Thyroid gland (tissue), 4 donors: ENCODE data around the gene TRAF3IP3. TPM values are rescaled to one million over a fixed set of nuclear protein-coding genes. Genes with fewer than 3 reads are reported as not detected.

ENCODE experiments used
- DNase-seq, 2 donors: peaks; one replicate each; pipeline ENCODE4 v3.0.0-alpha.2; 2019
- H3K27ac ChIP-seq, 3 donors: fragments of 200-600 bp; sonication (generic); 1 replicate in 2 of 3; 2 replicates in 1 of 3; pipeline ENCODE4 v1.5.1; 2016 to 2019; ENCODE audit warnings: mild to moderate bottlenecking in 1 of 3, moderate library complexity in 1 of 3
- H3K27me3 ChIP-seq: fragments of 200-600 bp; sonication (generic); one replicate; pipeline ENCODE4 v1.5.1; 2019
- H3K36me3 ChIP-seq, 2 donors: fragments of 200-600 bp; sonication (generic); one replicate each; pipeline ENCODE4 v1.5.1; 2016 to 2019
- H3K4me1 ChIP-seq, 2 donors: fragments of 200-600 bp; sonication (generic); one replicate each; pipeline ENCODE4 v1.5.1; 2017 to 2019
- H3K4me3 ChIP-seq, 3 donors: fragments of 200-600 bp; sonication (generic); replicated peaks in 1 of 3; 1 replicate in 2 of 3; 2 replicates in 1 of 3; pipeline ENCODE4 v1.5.1; 2016; ENCODE audit warnings: mild to moderate bottlenecking in 1 of 3
- H3K9me3 ChIP-seq: fragments of 200-600 bp; sonication (generic); one replicate; pipeline ENCODE4 v1.5.1; 2017
- POLR2A ChIP-seq, 2 donors: fragments of 450-650 bp; IDR thresholded peaks; one replicate each; pipeline ENCODE4 v1.6.1; 2017; ENCODE audit warnings: antibody characterized with exemption in 2 of 2, mild to moderate bottlenecking in 2 of 2, moderate library complexity in 1 of 2
- WGBS, 2 donors: methylation state at CpG; one replicate each; pipeline ENCODE4 v1.1.5; 2017; 5-methylcytosine and 5-hydroxymethylcytosine counted together
- intact Hi-C: fragments of 100-400 bp; cut with DNase I; formaldehyde crosslinking; loops from one replicate; pipeline ENCODE4 v1.15.1; 2023
- total RNA-seq, 4 donors: library from RNA; depleted of rRNA; stranded (reverse); fragments of >200 nt; gene quantifications; one replicate each; pipeline ENCODE4 v1.2.3, GENCODE V29; 2016
- TF ChIP-seq, protein P1 (sequence below), 6 experiments: fragments of 200-600 bp in 3 of 6; fragments of 450-650 bp in 3 of 6; sonication (generic) in 3 of 6; IDR thresholded peaks; one replicate each; pipeline ENCODE4 v1.5.1; 2016 to 2019; ENCODE audit warnings: antibody characterized with exemption in 6 of 6, mild to moderate bottlenecking in 2 of 6, inconsistent platforms in 1 of 6, moderate library complexity in 1 of 6

The TRAF3IP3 gene
- total RNA-seq, 4 donors from 2014 or later, result 0.93 to 2.8 (median 2.3) TPM

DNA sequence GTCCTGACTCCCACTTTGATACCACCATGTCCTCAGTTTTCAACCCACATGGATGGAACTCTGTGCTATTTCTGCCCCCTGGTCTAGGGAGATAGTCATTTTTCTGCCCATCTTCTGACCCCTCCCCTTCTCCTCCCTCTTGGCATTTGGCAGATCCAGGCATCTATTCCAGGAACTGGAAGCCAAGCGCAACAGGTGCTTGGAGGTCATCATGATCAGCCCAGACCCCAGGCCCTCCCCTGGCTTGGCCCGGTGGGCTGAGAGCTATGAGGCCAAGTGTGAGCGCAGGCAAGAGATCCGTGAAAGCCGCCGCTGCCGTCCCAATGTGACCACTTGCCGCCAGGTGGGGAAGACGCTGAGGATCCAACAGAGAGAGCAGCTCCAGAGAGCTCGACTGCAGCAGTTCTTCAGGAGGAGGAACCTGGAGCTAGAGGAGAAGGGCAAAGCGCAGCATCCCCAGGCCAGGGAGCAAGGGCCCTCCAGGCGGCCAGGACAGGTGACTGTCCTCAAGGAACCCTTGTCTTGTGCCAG lies 4.0 kb downstream of the TRAF3IP3 start:
- Histone ChIP-seq H3K4me1 (no peaks in the 10 kb centered on the region), H3K9me3 (no peaks in the 10 kb centered on the region), H3K36me3 (no peaks in the 10 kb centered on the region), H3K4me3 (no peak overlapping the region), H3K27ac (no peak overlapping the region), H3K27me3 (no peaks in the 10 kb centered on the region)
- WGBS, 2 donors, result 91 to 92% methylated on average over 8 to 12 of the region's 12 CpGs
- TF ChIP-seq, protein P1, sequence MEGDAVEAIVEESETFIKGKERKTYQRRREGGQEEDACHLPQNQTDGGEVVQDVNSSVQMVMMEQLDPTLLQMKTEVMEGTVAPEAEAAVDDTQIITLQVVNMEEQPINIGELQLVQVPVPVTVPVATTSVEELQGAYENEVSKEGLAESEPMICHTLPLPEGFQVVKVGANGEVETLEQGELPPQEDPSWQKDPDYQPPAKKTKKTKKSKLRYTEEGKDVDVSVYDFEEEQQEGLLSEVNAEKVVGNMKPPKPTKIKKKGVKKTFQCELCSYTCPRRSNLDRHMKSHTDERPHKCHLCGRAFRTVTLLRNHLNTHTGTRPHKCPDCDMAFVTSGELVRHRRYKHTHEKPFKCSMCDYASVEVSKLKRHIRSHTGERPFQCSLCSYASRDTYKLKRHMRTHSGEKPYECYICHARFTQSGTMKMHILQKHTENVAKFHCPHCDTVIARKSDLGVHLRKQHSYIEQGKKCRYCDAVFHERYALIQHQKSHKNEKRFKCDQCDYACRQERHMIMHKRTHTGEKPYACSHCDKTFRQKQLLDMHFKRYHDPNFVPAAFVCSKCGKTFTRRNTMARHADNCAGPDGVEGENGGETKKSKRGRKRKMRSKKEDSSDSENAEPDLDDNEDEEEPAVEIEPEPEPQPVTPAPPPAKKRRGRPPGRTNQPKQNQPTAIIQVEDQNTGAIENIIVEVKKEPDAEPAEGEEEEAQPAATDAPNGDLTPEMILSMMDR (IDR thresholded peaks at IDR 0.05), result no peak
- TF ChIP-seq POLR2A (IDR thresholded peaks at IDR 0.05), result no peak
- no peak for DNase-seq
- intact Hi-C loops, result no loop called here

DNA sequence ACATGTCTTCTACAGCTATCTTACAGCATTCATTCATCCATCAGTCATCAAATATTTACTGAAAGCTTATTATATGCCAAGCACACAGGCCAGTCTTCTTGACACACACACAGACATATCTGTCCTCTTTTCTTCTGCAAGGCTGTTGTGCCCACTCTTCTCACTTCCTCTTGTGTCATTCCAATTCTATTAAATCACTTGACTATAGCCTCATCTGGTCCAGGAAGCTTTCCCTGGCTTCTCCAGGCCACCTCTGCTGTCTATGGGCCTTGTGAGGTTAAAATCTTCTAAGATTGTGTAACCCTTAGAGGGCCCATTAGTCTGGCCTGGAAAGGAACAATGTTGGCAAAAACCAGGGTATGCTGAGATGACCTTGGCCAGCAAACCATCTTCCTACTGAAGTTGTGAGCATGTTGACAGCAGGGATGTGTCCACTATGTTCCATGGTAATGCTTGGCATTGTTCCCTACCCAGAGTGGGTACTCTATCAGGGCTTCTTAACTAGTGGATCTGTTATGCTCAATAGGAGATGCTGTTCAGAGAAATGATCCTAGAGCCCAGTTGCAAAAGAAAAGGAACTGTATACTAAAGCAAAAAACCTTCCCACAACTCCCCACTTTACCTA lies 5.3 kb downstream of the TRAF3IP3 start:
- Histone ChIP-seq H3K9me3 (no peaks in the 10 kb centered on the region), H3K36me3 (no peaks in the 10 kb centered on the region), H3K27me3 (no peaks in the 10 kb centered on the region), H3K27ac (no peak overlapping the region), H3K4me1 (no peaks in the 10 kb centered on the region), H3K4me3 (no peak overlapping the region)
- DNase-seq, result no peak
- TF ChIP-seq, protein P1 (IDR thresholded peaks at IDR 0.05), result no peak
- no peak for TF ChIP-seq POLR2A (IDR thresholded peaks at IDR 0.05)
- intact Hi-C loops, result no loop called here

DNA sequence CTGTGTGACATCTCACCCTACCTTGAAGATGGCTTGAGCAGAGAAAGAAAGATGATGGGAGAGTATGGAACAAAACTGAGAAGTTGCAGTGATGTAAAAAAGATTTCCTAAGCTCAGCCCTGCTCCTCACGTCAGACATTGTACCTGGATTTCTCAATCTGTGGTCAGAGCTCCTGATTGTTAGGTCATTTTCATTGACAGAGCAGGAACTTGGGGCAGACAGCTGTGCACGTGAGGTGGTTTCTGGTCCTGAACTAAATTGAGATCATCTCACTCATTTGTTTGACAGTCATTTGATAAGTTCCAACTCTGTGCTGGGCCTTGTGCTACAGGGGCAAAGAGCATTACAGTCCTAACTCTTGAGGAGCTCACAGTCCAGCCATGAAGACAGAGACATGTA lies 10.2 kb downstream of the TRAF3IP3 start:
- Histone ChIP-seq H3K36me3 (no peaks in the 10 kb centered on the region), H3K4me3 (no peak overlapping the region), H3K9me3 (no peaks in the 10 kb centered on the region), H3K27me3 (no peaks in the 10 kb centered on the region), H3K27ac (no peak overlapping the region), H3K4me1 (peaks cover 3 to 7% of the 10 kb centered on the region in 2 donors)
- intact Hi-C loops, result no loop called here
- no peak for DNase-seq
- WGBS, 2 donors, result 69 to 76% methylated on average over 2 of the region's 2 CpGs
- TF ChIP-seq POLR2A (IDR thresholded peaks at IDR 0.05), result no peak
- TF ChIP-seq, protein P1 (IDR thresholded peaks at IDR 0.05), result no peak

DNA sequence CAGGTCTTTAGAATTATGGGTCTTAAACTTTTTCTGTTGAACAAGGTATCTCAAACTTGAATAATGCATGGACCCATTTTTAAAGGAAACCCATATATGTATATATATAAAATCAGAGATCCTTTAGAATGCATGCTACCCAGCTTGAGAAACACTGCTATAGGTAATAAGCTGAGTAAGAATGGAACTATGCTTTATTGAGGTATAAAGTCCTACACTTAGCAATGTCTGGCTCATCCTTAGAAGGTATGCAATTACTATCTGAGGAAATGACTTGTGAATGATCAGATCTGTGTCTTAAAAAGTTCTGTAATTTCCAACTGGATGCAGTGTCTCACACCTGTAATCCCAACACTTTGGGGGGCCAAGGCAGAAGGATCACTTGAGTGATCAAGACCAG lies 11.2 kb downstream of the TRAF3IP3 start:
- TF ChIP-seq, protein P1 (IDR thresholded peaks at IDR 0.05), result no peak
- TF ChIP-seq POLR2A (IDR thresholded peaks at IDR 0.05), result no peak
- no peak overlapping the region for H3K27ac ChIP-seq
- H3K4me1 ChIP-seq, result peaks cover 3 to 7% of the 10 kb centered on the region in 2 donors
- no peak for DNase-seq
- H3K36me3 ChIP-seq, result no peaks in the 10 kb centered on the region
- intact Hi-C loops, result no loop called here
- H3K4me3 ChIP-seq, result no peak overlapping the region
- H3K9me3 ChIP-seq, result no peaks in the 10 kb centered on the region
- H3K27me3 ChIP-seq, result no peaks in the 10 kb centered on the region

DNA sequence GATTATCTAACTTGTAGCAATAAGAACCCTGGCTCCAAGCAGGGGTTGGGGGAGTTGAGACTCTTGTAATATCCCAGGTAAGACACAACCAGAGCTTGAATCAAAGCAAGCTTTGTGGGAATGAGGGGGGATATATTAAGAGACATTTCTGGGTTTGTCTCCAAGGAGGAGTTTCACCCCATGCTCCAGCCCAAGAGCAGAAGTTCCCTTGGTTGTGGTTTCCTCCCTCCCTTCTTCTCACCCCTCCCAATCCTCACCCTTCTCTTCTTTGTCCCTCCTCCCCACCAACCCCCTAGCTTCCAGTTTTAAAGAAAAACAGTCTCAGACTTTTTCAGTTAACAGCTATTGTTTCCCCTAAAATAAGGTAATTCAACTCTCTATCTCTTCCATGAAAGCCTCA lies 11.9 kb downstream of the TRAF3IP3 start:
- Histone ChIP-seq H3K9me3 (no peaks in the 10 kb centered on the region), H3K27me3 (no peaks in the 10 kb centered on the region), H3K4me1 (peaks cover 3 to 7% of the 10 kb centered on the region in 2 donors), H3K36me3 (no peaks in the 10 kb centered on the region), H3K27ac (no peak overlapping the region), H3K4me3 (no peak overlapping the region)
- no peak for DNase-seq
- intact Hi-C loops, result no loop called here
- TF ChIP-seq, protein P1 (IDR thresholded peaks at IDR 0.05), result no peak
